ENCODE measurements around the gene KCNAB1. TPM values are rescaled to one million over a fixed set of nuclear protein-coding genes. Genes with fewer than 3 reads are reported as not detected.

The KCNAB1 gene
- total and polyA plus RNA-seq, 2 donors (not counting 3 experiments of a cell fraction or from before 2014, with no cell fraction given), result 0.21 TPM; not detected in 1

GRCh38 chr3:156299569-156299968, 179.2 kb downstream of the KCNAB1 start:
- H3K4me2 ChIP-seq (ENCODE audit: insufficient read depth, low read length), result no peak overlapping the region
- POLR2A ChIA-PET, result no interaction called here
- FAIRE-seq (no peak), DNase-seq (ENCODE audit: low read depth, low spot score) (no peak)
- no TSS peak for BruUV-seq (replicated peaks)
- no peak overlapping the region for H3K27ac ChIP-seq (ENCODE audit: insufficient read depth, low read depth, low read length)
- no peaks in the 10 kb centered on the region for H3K36me3 ChIP-seq (ENCODE audit: control insufficient read depth in 2 of 2, extremely low read depth in 1 of 2, insufficient read depth in 2 of 2, low read length in 2 of 2)
- H3K27me3 ChIP-seq (ENCODE audit: control insufficient read depth in 2 of 2, insufficient read depth in 2 of 2, low read length in 2 of 2), result no peaks in the 10 kb centered on the region
- H3K9me1 ChIP-seq (replicated peaks; ENCODE audit: control insufficient read depth, extremely low read depth, insufficient read depth, low read length), result no peaks in the 10 kb centered on the region
- no peak overlapping the region for H3K4me3 ChIP-seq (replicated peaks in 1 of 3; ENCODE audit: insufficient read depth in 1 of 3, low read depth in 1 of 3, low read length in 3 of 3)
- CTCF ChIA-PET, result interaction anchor here (0.5 kb wide), 1 partner anchor 209 kb away, joined by 5 read pairs; no protein-coding TSS in a partner anchor
- no peak overlapping the region for H3K9ac ChIP-seq (replicated peaks; ENCODE audit: extremely low read depth, insufficient read depth, low read length)
- no peaks in the 10 kb centered on the region for H4K20me1 ChIP-seq (replicated peaks; ENCODE audit: control insufficient read depth, extremely low read depth, insufficient read depth, low read length)
- dilution Hi-C loops (cut with MboI; ENCODE audit: extremely low pct_ligation_motif_present, low sequenced_read_pairs), result no loop called here
- H3K4me1 ChIP-seq (ENCODE audit: control insufficient read depth, extremely low read depth, insufficient read depth, low read length), result peaks cover 21% of the 10 kb centered on the region
- no peak for TF ChIP-seq GATA2 (IDR thresholded peaks at IDR 0.05; ENCODE audit: insufficient read depth, insufficient read length, low read depth, low read length)
- TF ChIP-seq JUN (IDR thresholded peaks at IDR 0.05; ENCODE audit: borderline replicate concordance, insufficient read depth, insufficient read length, low read depth), result no peak
- no peaks in the 10 kb centered on the region for H3K9me3 ChIP-seq (replicated peaks; ENCODE audit: control insufficient read depth, insufficient read depth, low read length)
- intact Hi-C loops (cut with micrococcal nuclease), result no loop called here
- no peak overlapping the region for H2AFZ ChIP-seq (ENCODE audit: low read depth, low read length)
- H3K79me2 ChIP-seq (ENCODE audit: control insufficient read depth, insufficient read depth, low read length), result no peaks in the 10 kb centered on the region

- intact Hi-C loops (cut with micrococcal nuclease), result loop anchor here (2.0 to 10.0 kb wide), 4 partner anchors 40 to 524 kb away; partner anchors contain the start of gene LEKR1
- H4K20me1 ChIP-seq (replicated peaks; ENCODE audit: control insufficient read depth, extremely low read depth, insufficient read depth, low read length), result no peaks in the 10 kb centered on the region
- no TSS peak for BruUV-seq (replicated peaks)
- no peak overlapping the region for H3K4me2 ChIP-seq (ENCODE audit: insufficient read depth, low read length)
- FAIRE-seq (no peak), DNase-seq (ENCODE audit: low read depth, low spot score) (no peak)
- no peak overlapping the region for H3K4me3 ChIP-seq (replicated peaks in 1 of 3; ENCODE audit: insufficient read depth in 1 of 3, low read depth in 1 of 3, low read length in 3 of 3)
- dilution Hi-C loops (cut with MboI; ENCODE audit: extremely low pct_ligation_motif_present, low sequenced_read_pairs), result no loop called here
- POLR2A ChIA-PET, result no interaction called here
- no peaks in the 10 kb centered on the region for H3K9me1 ChIP-seq (replicated peaks; ENCODE audit: control insufficient read depth, extremely low read depth, insufficient read depth, low read length)
- H2AFZ ChIP-seq (ENCODE audit: low read depth, low read length), result no peak overlapping the region
- H3K36me3 ChIP-seq (ENCODE audit: control insufficient read depth in 2 of 2, extremely low read depth in 1 of 2, insufficient read depth in 2 of 2, low read length in 2 of 2), result no peaks in the 10 kb centered on the region
- peaks cover 29% of the 10 kb centered on the region for H3K4me1 ChIP-seq (ENCODE audit: control insufficient read depth, extremely low read depth, insufficient read depth, low read length)
- no peaks in the 10 kb centered on the region for H3K9me3 ChIP-seq (replicated peaks; ENCODE audit: control insufficient read depth, insufficient read depth, low read length)
- no peaks in the 10 kb centered on the region for H3K27me3 ChIP-seq (ENCODE audit: control insufficient read depth in 2 of 2, insufficient read depth in 2 of 2, low read length in 2 of 2)
- H3K79me2 ChIP-seq (ENCODE audit: control insufficient read depth, insufficient read depth, low read length), result no peaks in the 10 kb centered on the region
- TF ChIP-seq MYC (IDR thresholded peaks at IDR 0.05; ENCODE audit: low read depth, low read length) (no peak), FOS (IDR thresholded peaks at IDR 0.05; ENCODE audit: borderline replicate concordance, insufficient read depth, low read length) (no peak), JUN (IDR thresholded peaks at IDR 0.05; ENCODE audit: borderline replicate concordance, insufficient read depth, insufficient read length, low read depth) (no peak), MAX (IDR thresholded peaks at IDR 0.05; ENCODE audit: insufficient read depth, insufficient read length) (no peak), GATA2 (IDR thresholded peaks at IDR 0.05; ENCODE audit: insufficient read depth, insufficient read length, low read depth, low read length) (no peak), EZH2 (IDR thresholded peaks at IDR 0.05; ENCODE audit: borderline replicate concordance, low read depth, low read length, severe bottlenecking) (no peak), POLR2AphosphoS5 (IDR thresholded peaks at IDR 0.05; ENCODE audit: insufficient read depth, low read depth, low read length) (no peak), POLR2A (IDR thresholded peaks at IDR 0.05; ENCODE audit: low read depth, low read length) (no peak), CTCF (IDR thresholded peaks at IDR 0.05; ENCODE audit: extremely low read depth in 1 of 2, insufficient read depth in 1 of 2, low read depth in 1 of 2, low read length in 2 of 2) (no peak)
- no peak overlapping the region for H3K9ac ChIP-seq (replicated peaks; ENCODE audit: extremely low read depth, insufficient read depth, low read length)
- no peak overlapping the region for H3K27ac ChIP-seq (ENCODE audit: insufficient read depth, low read depth, low read length)
- CTCF ChIA-PET, result interaction anchor here (0.7 to 2.7 kb wide), 4 partner anchors 16 to 89 kb away, joined by 3 to 10 read pairs (median 3); no protein-coding TSS in a partner anchor
Measured at GRCh38 chr3:156300371-156300770, 180.0 kb downstream of the KCNAB1 start.

Data from endothelial cell of umbilical vein (primary cell).